Islet precursor cell (in vitro differentiated cells): ENCODE measurements around the gene GNAI1.

ENCODE experiments used
- DNase-seq: peaks from one replicate; pipeline ENCODE4 v3.0.0-alpha.2; 2018

The GNAI1 gene

DNA sequence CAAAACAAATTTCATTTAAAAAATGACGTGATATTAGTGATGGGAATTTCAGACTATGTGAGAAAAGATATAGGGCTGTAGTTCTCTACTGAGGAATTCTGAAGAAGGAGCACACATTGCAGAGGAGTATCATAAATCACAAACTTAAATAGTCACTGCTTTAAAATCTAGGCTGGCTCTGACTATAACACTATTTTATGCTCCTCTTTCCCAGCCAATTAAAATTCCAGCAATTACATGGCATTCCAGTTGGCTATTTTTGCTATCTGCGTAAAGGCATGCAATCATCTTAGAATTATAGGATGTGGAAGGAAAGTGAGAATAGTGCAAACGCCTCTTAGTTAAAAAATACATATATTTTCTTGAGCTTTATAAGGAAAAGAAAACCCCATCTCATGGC, 123.1 kb downstream of the GNAI1 start:
- no peak for DNase-seq

GRCh38 chr7:80260606-80261005, 126.0 kb downstream of the GNAI1 start:
- DNase-seq: no peak

- DNase-seq: no peak
Measured at GRCh38 chr7:80263333-80263732, 128.7 kb downstream of the GNAI1 start.

DNA sequence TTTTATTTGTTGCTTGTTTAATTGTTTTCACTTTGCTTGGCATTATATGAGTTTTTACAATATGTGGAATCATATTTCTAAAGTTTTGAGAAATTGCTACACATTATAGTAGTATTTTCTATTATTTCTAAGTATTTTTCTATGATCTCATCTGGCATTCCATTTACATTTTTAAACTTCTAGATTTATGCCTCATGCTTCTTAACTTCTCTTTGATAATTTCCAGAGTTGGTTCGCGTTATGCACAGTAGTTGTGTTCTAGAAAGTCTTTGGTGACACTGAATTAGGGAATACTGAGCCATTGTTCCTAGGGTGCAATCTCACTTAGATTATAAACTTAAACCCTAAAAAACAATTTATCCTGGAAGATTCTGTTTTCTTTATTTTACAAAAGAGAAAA, 129.2 kb downstream of the GNAI1 start:
- no peak for DNase-seq

DNA sequence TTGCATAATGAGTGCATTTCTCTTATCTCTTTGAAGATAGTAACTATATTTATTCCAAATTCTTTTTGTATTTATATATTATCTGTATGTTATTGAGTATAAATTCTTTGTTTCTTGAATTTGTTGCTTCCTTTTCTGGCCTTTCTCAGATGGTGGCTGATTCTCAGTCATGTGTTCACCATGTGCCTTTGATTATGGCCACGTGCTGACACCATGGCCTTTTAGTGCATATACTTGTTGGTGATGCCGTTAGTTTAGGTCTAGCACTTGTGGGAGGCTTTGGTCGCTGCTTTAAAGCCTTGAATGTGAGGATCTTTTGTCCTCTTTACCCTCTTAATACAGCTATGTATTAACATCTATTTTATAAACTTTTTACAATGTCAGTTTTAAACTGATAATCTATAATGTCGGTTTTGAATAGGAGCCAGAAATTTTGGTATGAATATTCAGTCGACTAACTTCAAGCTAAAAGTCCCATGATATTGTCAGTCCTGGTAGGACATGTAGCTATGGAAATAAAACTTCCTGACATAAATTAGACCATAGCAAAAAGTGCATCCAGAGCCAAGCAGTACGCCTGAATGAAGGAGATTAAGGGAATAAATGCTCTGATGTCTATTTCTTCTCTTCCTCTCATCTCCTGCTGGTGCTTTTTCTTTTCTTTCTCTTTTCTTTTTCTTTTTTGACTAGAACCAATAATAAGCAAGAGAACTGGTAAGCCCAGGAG, 130.3 kb downstream of the GNAI1 start:
- DNase-seq: no peak

DNA sequence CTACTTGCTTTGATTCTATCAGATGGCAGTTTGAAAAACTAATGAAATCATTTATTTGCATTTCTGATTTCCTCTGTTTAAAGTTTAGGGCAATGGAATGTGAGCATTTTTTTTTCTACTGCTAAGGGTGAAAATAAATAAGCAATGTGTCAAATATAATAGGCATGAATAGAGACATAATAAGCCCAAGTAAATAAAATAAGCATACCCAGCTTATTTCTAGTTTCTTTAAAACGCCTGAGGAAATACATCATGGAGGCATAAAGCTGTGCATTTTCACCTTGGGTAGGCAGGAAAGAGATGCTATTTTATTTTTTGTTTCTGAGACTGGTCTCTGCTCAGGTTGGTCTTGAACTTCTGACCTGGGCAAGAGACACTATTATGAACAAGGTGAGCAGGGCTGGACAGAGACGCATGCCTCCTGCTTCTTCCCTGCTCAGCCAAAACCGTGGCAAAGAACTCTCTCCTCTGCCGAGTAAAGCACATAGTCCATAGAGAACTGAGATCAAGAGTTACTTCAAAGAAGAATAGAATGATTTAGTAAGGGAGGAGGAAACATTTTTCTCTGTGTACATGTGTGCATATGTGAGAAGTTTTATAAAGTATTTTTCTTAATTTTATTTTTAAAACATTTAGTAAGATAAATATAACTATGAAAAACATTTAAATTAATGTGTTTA, 138.1 kb downstream of the GNAI1 start:
- no peak for DNase-seq

DNA sequence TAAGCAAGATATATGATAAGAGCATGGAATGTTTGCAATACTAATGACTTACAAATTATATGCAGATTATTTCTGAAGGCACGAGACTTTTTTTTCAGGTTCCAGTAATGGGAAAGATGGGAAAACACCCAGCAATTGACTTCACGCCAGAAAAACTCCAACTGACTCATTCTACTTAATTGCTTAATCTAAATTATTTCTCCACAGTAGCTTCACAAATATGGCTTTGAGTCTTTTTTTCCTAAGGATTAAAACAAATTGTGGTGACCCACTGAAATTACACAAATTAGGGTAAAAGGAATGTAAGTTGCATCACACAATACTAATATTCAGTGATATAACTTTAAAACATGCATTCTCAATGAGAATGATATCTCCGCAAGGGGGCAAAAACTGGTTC, 138.7 kb downstream of the GNAI1 start:
- no peak for DNase-seq

DNA sequence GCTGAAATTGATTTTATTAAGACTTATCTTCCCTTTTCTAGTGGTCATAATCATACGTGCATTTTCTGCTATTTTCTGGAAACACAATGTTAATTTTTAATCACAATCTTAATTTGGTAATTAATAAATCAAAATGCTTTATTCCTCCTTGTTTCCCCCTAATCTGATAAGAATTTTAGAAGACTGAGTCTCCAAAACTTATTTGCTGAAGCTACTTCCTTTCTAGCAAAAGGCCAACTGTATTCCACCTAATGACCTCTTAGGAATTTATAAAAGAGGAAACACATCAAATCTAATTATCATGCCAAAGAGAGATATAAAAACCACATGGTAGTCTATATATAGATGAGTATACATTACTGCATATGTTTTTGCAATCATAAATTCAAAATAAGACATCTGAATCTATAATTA, 140.6 kb downstream of the GNAI1 start:
- no peak for DNase-seq
